HG02852 (cell line): ENCODE measurements around the gene RASSF3.
"Not testable (repeated sequence)": the region's sequence is repeated elsewhere in the genome, so short reads cannot be mapped to it uniquely, and the experiment has no call there.

Experiments
- ATAC-seq: cut with Tn5 transposase; IDR thresholded peaks from one replicate; pipeline ENCODE4 v1.9.1; 2021; ENCODE audit warnings: mild to moderate bottlenecking, moderate library complexity; ENCODE audit not compliant: unreplicated experiment

The RASSF3 gene

DNA sequence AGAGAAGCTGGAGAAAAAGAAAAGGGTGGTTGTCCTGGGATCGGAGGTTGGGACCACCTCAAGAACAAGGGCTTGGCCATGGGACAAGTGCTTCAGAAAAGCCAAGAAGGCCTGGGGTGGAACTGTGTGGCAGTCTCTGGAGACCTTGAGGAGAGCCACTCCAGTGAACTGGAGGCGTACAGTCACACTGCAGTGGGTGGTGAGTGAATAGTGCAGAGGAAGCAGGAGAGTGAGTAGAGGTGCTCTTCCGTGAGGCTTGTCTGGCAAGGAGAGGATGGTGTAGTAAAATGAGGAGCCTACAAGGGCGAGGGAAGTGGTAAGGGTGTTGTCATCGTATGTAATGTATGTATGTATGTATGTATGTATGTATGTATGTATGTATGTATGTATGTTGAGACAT lies 20.9 kb downstream of the RASSF3 start:
- ATAC-seq: peak; percentile 59

GRCh38 chr12:64633011-64633939 lies 23.0 kb downstream of the RASSF3 start:
- no peak for ATAC-seq

DNA sequence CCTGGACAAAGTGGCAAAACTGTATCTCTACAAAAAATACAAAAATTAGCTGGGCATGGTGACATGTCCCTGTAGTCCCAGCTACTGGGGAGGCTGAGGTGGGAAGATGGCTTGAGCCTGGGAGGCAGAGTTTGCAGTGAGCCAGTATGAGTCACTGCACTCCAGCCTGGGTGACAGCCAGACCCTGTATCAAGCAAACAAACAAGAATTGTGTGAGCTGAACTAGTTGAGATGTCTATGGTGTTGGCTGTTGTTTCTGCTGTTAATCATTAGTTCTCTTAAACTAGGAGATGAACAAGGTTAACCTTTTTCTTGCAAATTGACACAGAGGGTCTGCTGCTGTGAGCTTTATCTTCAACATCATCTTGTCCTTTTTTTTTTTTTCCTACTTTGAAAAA lies 23.6 kb downstream of the RASSF3 start:
- ATAC-seq: no peak

- ATAC-seq: no peak
Measured at GRCh38 chr12:64634508-64635092, 24.3 kb downstream of the RASSF3 start.

- no peak for ATAC-seq
Measured at GRCh38 chr12:64635356-64635998, 25.2 kb downstream of the RASSF3 start.

DNA sequence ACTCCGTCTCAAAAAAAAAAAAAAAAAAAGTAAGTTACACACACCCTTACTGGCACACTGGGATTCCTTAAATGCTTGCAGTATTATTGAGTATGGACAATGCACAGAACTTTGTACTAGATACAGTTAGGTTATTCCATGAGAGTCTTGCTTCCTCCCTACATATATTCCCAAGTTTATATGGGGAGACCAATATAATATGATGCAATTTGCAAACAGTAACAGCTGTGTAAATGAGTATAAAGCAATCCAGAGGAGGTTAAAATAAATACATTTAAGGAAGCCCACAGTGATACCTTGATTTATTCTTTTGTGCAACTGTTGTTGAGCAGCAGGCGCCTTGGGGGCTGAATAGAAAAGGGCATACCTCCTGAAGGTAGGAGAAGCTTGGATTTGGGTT lies 26.6 kb downstream of the RASSF3 start:
- no peak for ATAC-seq

DNA sequence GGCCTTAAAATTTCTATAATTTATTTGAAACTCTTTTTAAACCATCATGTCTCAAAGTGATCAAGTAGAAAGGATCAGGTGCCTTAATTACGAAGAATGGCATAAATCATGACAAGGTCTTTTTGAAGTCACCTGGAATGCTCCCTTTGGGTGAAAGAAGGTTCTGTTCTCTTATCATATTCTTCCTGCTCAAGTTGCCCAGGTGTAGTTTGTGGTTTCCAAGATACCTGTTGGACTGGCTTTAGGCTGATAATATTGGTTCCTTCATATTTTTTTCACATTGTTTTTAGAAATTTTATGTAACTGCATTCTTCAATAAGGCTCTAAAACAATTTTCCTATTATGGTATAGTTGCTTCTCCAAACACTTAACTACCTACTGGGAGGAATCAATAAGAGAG lies 29.2 kb downstream of the RASSF3 start:
- no peak for ATAC-seq

DNA sequence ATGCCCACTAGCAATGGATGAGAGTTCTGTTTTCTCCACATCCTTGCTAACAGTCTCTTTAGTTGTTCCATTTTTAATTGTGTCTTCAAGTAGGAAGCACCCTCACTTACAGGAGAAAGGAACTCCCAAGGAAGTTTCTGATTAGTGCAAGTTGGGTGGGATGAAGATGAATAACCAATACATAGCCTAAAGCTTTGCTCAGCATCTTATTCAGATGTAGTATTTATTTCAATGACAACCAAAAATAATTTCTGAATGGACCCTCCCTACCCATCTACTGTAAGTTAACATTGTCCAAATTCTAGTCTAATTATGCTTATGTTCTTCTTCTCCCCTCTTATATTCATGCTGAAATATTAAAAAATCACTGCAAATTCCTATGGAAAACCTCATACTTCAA lies 36.0 kb downstream of the RASSF3 start:
- no peak for ATAC-seq

DNA sequence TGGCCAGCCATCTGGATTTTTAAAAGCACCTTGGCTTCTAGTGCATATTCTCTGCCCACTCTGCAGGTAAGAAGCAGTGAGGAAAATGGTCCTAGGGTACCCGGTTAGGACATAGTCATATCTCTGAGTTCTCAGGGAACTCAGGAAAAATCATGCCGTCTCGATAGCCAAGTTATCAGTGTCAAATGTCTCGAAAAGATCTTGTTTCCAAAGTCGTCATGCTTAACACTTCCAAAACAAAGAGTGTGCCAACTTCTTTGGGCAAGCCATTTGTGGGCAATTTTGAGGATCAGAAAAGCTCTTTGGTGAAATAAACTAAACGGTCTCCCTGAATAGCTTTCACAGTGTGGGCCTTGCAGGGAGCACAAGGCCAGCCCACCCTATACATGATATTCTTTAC lies 39.2 kb downstream of the RASSF3 start:
- no peak for ATAC-seq

DNA sequence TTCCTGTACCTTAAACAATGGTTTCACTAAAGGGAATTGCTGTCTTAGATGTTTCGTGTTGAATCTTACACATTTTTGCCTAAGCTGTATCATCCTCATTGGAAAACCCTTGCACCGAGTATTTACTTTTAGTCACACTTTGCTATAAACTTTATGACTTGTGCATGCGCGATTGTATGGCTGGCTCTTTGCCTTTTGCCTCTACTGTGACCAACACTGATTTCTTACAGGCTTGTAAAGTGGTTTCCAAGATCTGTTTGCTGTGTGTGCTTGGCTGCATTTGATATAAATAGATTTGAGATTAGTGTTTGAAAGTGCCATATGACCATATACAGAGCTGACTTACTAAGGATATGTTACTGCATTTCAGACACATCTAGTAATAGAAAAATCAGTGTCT lies 40.5 kb downstream of the RASSF3 start:
- ATAC-seq: no peak

DNA sequence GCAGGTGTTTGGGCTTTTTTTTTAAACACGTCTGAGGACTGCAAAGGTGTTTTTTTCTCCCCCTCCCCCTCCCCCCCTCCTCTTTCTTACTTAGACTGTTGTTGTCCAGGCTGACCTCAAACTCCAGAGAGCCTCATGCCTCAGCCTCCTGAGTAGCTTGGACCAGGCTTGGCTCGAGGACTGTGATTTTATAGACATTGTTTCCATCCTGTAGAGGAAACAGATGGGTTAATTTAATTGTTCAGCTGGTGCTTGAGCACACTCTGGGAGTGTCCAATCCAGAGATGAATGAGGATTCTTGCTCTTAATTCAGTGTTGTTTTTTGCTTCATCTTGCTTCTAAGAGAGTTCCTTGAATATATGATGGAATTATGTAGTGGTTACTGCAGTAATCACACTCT lies 42.1 kb downstream of the RASSF3 start:
- ATAC-seq: no peak

DNA sequence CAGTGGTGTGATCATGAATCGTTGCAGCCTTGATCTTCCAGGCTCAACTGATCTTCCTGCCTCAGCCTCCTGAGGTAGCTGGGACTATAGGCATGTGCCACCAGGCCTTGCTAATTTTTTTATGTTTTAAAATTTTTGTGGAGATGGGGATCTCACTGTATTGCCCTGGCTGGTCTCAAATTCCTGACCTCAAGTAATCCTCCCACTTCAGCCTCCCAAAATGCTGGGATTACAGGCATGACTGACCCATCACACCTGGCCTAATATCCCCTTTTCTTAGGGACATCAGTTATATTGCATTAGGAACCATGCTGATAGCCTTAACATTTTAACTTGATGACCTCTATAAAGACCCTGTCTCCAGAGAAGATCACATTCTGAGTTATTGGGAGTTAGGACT lies 42.8 kb downstream of the RASSF3 start:
- no peak for ATAC-seq

DNA sequence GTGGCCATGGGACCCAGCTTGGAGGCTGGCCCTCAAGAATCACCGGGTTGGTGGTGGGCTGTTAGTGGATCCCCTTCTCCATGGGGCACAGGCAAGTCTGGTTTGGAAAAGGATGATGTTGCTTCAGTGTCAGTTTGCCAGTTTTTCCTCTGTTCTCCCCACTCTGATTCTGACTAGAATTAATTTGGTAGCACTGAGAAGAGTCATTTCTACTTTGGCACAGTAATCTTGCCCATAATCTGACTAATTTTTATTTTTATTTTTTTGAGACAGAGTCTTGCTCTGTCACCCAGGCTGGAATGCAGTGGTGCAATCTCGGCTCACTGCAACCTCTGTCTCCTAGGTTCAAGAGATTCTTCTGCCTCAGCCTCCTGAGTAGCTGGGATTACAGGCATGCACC lies 43.6 kb downstream of the RASSF3 start:
- not testable (repeated sequence) for ATAC-seq

DNA sequence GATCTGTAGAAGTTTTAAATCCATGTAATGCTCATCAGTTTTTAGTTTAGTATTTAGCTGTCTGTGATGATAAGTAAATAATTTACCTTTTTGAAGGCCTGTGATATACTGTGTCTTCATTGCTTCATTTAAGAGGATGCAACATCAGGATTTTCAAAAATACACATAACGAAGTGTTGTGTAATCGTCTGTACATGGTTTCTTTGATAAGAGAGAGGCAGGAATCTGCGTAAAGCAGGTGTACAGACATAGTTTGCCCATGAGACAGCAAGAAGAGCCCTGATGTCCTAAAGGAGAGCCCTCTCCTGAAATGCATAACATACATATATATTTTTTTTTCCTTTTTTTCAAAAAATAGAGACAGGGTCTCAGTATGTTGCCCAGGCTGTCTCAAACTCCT lies 44.8 kb downstream of the RASSF3 start:
- no peak for ATAC-seq

GRCh38 chr12:64656429-64656828 lies 46.1 kb downstream of the RASSF3 start:
- ATAC-seq: no peak

- no peak for ATAC-seq
Measured at GRCh38 chr12:64658892-64659481, 48.7 kb downstream of the RASSF3 start.

DNA sequence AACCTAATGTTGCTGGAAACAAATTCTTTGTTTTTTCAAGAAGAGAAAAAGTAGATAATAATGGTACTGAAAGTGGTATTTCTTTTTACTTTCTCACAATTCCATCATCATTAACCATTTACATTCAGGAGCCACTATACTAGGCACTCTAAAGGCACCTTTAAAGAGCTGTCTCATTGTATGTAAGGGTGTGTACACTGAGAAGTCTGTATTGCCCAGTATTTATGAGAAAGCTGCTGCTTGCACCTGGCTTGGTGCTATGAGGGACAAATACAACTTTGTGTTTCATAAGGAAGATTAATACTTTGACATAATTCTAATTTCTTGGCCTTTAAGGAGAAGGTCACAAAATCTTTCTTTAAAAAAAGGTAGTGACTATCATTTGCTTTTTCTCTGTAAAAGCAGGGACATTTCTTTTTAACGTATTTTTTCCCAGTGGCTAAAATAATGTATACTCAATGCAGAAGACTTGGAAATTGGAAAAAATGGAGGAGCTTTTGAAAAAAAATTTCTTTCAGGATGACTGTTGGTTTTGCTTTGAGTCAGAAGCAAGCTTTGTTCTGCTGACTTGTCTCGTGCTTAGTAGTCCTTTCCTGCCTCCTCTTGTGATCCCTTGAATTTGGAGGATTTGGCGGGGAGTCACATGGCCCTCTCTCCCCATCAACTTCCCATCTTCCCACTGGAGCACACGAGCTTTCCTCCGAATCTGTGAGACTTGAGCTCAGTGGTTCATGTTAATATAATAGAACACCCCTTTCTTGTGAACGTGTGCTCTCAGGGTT lies 50.1 kb downstream of the RASSF3 start:
- ATAC-seq: peak; percentile 64

- no peak for ATAC-seq
Measured at GRCh38 chr12:64663015-64663414, 52.7 kb downstream of the RASSF3 start.

DNA sequence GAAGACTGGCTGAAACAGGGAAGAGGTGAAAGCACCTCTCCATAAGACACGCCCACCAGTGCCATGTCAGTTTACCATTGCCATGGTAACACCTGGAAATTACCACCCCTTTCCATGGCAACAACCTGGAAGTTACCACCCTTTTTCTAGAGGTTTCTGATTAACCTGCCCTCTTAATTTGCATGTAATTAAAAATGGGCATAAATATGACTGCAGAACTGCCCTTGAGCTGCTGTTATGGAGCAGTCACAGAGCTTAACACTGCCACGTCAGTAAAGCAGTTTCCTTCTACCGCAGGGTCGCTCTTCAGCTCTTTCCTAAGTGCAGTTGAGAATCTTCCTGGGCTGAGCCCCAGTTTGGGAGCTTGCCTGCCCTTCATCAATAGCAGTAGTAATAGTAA lies 55.2 kb downstream of the RASSF3 start:
- ATAC-seq: peak; percentile 21

GRCh38 chr12:64666054-64666914 lies 56.0 kb downstream of the RASSF3 start:
- peak; percentile 40 for ATAC-seq
